ENCODE results near the gene MTG2.

Gene MTG2

GRCh38 chr20:62163986-62164762 lies 18.7 kb upstream of the MTG2 start:
- no peak for DNase-seq

GRCh38 chr20:62164879-62165761 lies 17.7 kb upstream of the MTG2 start:
- no peak for DNase-seq

GRCh38 chr20:62165762-62166399 lies 16.9 kb upstream of the MTG2 start:
- DNase-seq: no peak

GRCh38 chr20:62167474-62167873 lies 15.4 kb upstream of the MTG2 start:
- DNase-seq: no peak

GRCh38 chr20:62168061-62168460 lies 14.8 kb upstream of the MTG2 start:
- DNase-seq: no peak

- DNase-seq: no peak
These were observed 13.9 kb upstream of the MTG2 start for GRCh38 chr20:62168890-62169435.

GRCh38 chr20:62170536-62170935 lies 12.3 kb upstream of the MTG2 start:
- no peak for DNase-seq

GRCh38 chr20:62171245-62171644 lies 11.6 kb upstream of the MTG2 start:
- DNase-seq: no peak

GRCh38 chr20:62172666-62173065 lies 10.2 kb upstream of the MTG2 start:
- DNase-seq: no peak

- no peak for DNase-seq
These were observed 8.6 kb upstream of the MTG2 start for GRCh38 chr20:62174021-62174804.

GRCh38 chr20:62174870-62175624 lies 7.8 kb upstream of the MTG2 start:
- no peak for DNase-seq

GRCh38 chr20:62175711-62176110 lies 7.1 kb upstream of the MTG2 start:
- DNase-seq: no peak

GRCh38 chr20:62176866-62177265 lies 6.0 kb upstream of the MTG2 start:
- DNase-seq: no peak

GRCh38 chr20:62177307-62177706 lies 5.5 kb upstream of the MTG2 start:
- DNase-seq: no peak

- DNase-seq: no peak
These were observed 4.3 kb upstream of the MTG2 start for GRCh38 chr20:62178316-62179161.

- DNase-seq: no peak
These were observed 3.7 kb upstream of the MTG2 start for GRCh38 chr20:62179162-62179504.

- DNase-seq: no peak
These were observed 1.0 kb upstream of the MTG2 start for GRCh38 chr20:62181808-62182207.

- no peak for DNase-seq
These were observed 756 bp downstream of the MTG2 start for GRCh38 chr20:62183426-62184142.

- DNase-seq: no peak
These were observed 3.2 kb downstream of the MTG2 start for GRCh38 chr20:62186096-62186426.
